Forelimb muscle (tissue), 1 donor: ENCODE results near the gene UNC93A. TPM values are rescaled to one million over a fixed set of nuclear protein-coding genes. Genes with fewer than 3 reads are reported as not detected.

Experiments
- DNase-seq: peaks from one replicate; pipeline ENCODE4 v3.0.0-alpha.2; 2013; ENCODE audit warnings: low read depth
- polyA plus RNA-seq: library from polyadenylated mRNA; unstranded; fragments of 120-200 nt; gene quantifications from one replicate; pipeline ENCODE4 v1.2.1, GENCODE V29; 2013; ENCODE audit not compliant: insufficient read length

Gene UNC93A
- polyA plus RNA-seq, 1 donor = not detected

DNA sequence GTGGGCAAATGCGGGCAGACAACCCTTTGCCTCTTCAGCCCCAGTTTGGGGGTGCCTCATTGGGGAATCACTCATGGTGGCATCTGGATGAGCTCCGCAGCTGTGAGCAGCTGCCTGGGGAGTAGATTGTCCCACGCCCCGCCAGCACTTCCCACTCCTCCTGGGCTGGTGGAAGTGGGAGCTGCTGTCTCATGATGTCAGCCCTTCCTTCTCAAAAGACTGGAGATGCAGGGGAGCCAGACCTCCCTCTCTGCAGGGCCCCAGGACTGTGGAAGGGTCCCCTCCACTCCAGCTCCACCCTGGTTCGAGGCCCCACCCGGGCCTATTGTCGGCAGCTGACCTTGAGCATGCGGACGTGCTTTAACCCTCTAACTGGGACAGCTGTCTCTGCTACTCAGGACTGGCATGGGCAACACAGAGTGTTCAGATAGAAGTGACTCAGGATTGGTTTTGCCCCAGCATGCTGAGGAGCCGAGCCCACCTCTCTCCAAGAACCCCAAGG is 2.0 kb downstream of the UNC93A start:
- DNase-seq = no peak

DNA sequence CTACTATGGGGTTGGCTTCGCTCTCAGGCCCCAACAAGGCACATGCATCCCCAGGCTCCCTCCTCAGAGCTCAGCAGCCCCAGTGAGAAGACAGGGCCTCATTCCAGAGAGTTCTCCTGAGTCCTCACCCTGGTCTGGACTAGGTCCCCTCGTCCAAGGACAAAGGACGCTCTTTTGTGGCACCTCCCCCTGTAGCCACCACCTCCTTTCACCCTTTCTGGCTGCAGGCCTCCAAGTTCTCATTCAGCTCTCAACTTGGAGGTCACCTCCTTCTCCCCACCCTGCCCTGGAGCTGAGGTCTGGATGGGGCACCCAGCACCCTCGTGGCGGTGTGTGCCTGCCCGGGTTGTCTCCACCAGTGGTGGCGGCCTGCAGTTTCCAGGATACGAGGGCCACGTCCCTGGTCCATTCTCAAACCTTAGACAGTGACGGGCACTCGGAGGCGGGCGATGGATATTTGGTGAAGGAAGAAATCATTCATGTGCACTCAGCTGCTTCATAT is 2.5 kb downstream of the UNC93A start:
- DNase-seq = no peak

DNA sequence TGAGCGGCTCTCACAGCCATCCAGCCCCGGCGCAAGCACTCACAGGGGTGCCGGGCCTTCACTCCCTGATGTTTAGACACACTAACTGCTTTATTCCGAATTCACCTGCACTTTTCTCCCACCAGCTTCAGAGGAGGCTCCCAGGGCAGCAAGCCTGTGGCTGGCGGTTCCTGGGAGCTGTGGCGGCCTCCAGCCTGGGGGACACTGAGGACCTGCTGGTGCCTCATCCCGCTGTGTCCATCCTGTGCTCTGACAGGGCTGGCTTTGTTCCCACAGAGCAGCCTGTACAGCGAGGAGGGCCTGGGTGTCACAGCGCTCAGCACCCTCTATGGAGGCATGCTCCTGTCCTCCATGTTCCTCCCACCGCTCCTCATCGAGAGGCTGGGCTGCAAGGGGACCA is 3.1 kb downstream of the UNC93A start:
- no peak for DNase-seq

GRCh38 chr6:167294651-167295494 is 3.8 kb downstream of the UNC93A start:
- DNase-seq = no peak

- DNase-seq = no peak
These were observed 4.6 kb downstream of the UNC93A start for GRCh38 chr6:167295495-167296292.

GRCh38 chr6:167296293-167296690 is 5.2 kb downstream of the UNC93A start:
- no peak for DNase-seq

DNA sequence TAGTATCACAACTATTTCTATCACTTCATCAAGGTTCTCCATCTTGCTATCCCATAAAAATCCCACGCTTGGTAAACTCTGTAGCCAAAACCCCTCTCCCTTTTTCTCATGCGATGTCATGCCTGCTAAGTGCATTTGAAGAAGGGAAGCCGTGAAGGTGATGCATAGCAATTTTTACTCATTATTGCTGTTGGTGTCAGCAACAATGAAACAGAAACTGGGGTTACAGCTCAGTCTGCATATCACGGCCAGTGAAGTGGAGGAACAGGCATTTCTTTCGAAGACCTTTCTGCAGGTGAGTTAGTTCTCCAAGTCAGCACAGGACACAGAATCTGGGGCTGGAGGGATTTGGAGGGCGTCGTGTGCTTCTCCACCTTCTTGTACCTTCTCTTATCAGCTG is 5.8 kb downstream of the UNC93A start:
- DNase-seq = no peak

- no peak for DNase-seq
These were observed 7.0 kb downstream of the UNC93A start for GRCh38 chr6:167298127-167298526.

- no peak for DNase-seq
These were observed 8.7 kb downstream of the UNC93A start for GRCh38 chr6:167299641-167300308.

- no peak for DNase-seq
These were observed 10.0 kb downstream of the UNC93A start for GRCh38 chr6:167300902-167301777.

GRCh38 chr6:167302074-167302473 is 11.0 kb downstream of the UNC93A start:
- DNase-seq = no peak

GRCh38 chr6:167302796-167303195 is 11.7 kb downstream of the UNC93A start:
- no peak for DNase-seq

GRCh38 chr6:167303675-167304625 is 12.8 kb downstream of the UNC93A start:
- no peak for DNase-seq

DNA sequence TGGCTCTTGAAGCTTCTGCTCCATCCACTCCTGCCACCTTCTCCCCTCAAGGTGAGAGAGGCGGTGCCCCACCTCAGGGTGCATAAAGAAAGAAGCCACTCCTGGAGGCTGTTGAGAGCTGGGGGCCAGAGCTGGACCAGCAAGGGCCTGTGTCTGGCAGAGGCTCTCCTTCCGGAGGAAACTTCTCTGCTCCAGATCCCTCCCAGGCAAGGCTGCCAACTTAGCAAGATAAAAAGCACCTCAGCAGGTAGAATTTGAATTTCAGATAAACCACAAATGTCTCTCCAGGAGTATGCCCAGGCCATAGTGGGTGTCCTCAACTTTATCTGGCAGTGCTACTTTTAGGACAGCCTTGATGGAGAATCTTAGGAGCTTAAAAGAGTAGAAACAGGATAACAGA is 13.8 kb downstream of the UNC93A start:
- DNase-seq = no peak

DNA sequence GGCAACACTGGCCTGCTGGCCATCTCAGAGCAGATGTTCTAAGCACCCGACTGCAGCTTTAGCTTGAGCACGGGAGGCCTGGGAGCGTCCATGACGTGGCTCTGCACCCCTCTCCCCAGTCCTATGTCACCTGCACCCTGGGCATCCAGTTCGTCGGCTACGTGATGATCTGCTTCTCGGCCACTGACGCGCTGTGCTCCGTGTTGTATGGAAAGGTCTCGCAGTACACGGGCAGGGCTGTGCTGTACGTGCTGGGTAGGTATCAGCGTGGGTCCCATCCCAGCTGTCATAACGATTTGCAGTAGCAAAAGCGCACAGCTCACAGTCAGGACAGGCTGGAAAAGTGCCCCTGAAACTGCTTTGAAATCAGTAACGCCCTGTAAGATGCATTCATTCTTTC is 14.7 kb downstream of the UNC93A start:
- DNase-seq = no peak

DNA sequence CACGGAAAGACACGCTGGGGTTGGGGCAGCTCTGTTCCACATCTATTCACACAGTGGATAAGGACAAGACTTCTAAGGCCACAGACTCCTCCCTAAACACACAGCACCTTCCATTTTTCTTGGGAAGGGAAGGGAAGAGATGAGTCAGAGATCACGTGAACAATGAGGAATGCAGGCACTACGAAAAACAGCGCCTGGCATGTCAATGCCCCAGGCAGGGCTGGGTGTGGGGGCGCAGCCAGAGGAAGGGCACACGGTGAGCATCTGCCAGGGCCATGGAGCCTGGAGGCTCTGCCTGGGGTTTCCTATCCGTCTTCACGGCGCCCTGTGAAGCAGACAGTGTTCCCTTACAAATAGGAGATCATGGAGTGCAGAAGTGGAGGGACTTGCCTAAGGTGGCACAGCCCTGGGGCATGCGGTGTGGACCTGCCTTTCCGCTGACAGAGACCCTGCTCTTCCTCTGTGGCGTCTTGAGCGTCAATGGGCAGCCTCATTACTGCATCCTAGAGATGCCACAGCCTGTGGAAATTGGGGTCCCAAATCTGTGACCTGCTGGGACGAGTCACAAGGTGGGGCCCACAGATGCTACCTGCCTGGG is 15.4 kb downstream of the UNC93A start:
- DNase-seq = no peak

GRCh38 chr6:167307342-167307955 is 16.3 kb downstream of the UNC93A start:
- DNase-seq = no peak

GRCh38 chr6:167308207-167308606 is 17.1 kb downstream of the UNC93A start:
- DNase-seq = no peak
